H1 (cell line): ENCODE data around the gene NHLRC2. TPM values are rescaled to one million over a fixed set of nuclear protein-coding genes. Genes with fewer than 3 reads are reported as not detected.

Experiments used
- CTCF ChIA-PET: fragments of 300-600 bp; sonication (Branson Sonifier 250); formaldehyde crosslinking; loops from one replicate; lab custom pipeline; 2021; ENCODE audit not compliant: partially characterized antibody; lab: Charles Lee
- POLR2A ChIA-PET: fragments of 300-600 bp; sonication (Branson Sonifier 250); formaldehyde crosslinking; loops from one replicate; lab custom pipeline; 2021; ENCODE audit warnings: inconsistent platforms; ENCODE audit not compliant: partially characterized antibody; lab: Charles Lee
- DNase-seq, 2 experiments: peaks; one replicate each; pipeline versions ENCODE4 v3.0.0 to v3.0.0-alpha.2; 2010 to 2022; ENCODE audit warnings: low spot score in 2 of 2, low read depth in 1 of 2, mixed read lengths in 1 of 2
- FAIRE-seq: peaks from 2 replicates; lab custom pipeline; 2011; peaks lifted over from hg19 to GRCh38; lab: Jason Lieb, UNC
- H2AFZ ChIP-seq: 2 replicates; pipeline ENCODE4 v1.8.1; 2012; ENCODE audit warnings: low read length, inconsistent platforms
- H2AK5ac ChIP-seq: 2 replicates; pipeline ENCODE4 v1.6.1; 2013; ENCODE audit warnings: low read depth, low read length
- H2BK120ac ChIP-seq: replicated peaks from 2 replicates; pipeline ENCODE3; 2013; ENCODE audit warnings: low read depth, low read length, inconsistent platforms
- H2BK12ac ChIP-seq: 2 replicates; pipeline ENCODE4 v1.6.1; 2013; ENCODE audit warnings: low read depth, low read length
- H2BK15ac ChIP-seq: 2 replicates; pipeline ENCODE4 v1.6.1; 2013; ENCODE audit warnings: low read length
- H2BK20ac ChIP-seq: 2 replicates; pipeline ENCODE4 v1.6.1; 2013; ENCODE audit warnings: low read length
- H2BK5ac ChIP-seq: 2 replicates; pipeline ENCODE4 v1.6.1; 2013; ENCODE audit warnings: low read depth, low read length
- H3K14ac ChIP-seq: 2 replicates; pipeline ENCODE4 v1.6.1; 2013; ENCODE audit warnings: inconsistent platforms; ENCODE audit not compliant: insufficient read length
- H3K18ac ChIP-seq: 2 replicates; pipeline ENCODE4 v1.6.1; 2013; ENCODE audit warnings: low read length; ENCODE audit errors: extremely low read depth
- H3K23ac ChIP-seq: 2 replicates; pipeline ENCODE4 v1.6.1; 2013; ENCODE audit warnings: inconsistent platforms; ENCODE audit not compliant: insufficient read length
- H3K23me2 ChIP-seq: 2 replicates; pipeline ENCODE4 v1.6.1; 2013; ENCODE audit warnings: low read depth, low read length
- H3K27ac ChIP-seq: 2 replicates; pipeline ENCODE4 v1.6.1; 2011; ENCODE audit warnings: low read depth, low read length, inconsistent platforms
- H3K27me3 ChIP-seq, 4 experiments: replicated peaks in 1 of 4; 1 replicate in 1 of 4; 2 replicates in 3 of 4; pipeline versions ENCODE4 v1.6.1 to v1.8.1; 2011 to 2013; ENCODE audit warnings: low read length in 3 of 4, mild to moderate bottlenecking in 3 of 4, inconsistent platforms in 2 of 4, mixed read lengths in 2 of 4, moderate library complexity in 1 of 4; ENCODE audit not compliant: control insufficient read depth in 3 of 4, insufficient read depth in 3 of 4; ENCODE audit errors: extremely low read depth in 1 of 4
- H3K36me3 ChIP-seq, 4 experiments: 2 replicates each; pipeline versions ENCODE4 v1.6.1 to v1.8.1; 2011 to 2013; ENCODE audit warnings: mild to moderate bottlenecking in 4 of 4, low read length in 3 of 4, moderate library complexity in 2 of 4, control low read depth in 1 of 4, inconsistent platforms in 1 of 4; ENCODE audit not compliant: insufficient read depth in 4 of 4, control insufficient read depth in 2 of 4
- H3K4ac ChIP-seq: replicated peaks from 2 replicates; pipeline ENCODE3; 2013; ENCODE audit warnings: low read length, low read depth, mixed read lengths, inconsistent platforms; ENCODE audit not compliant: insufficient read length
- H3K4me1 ChIP-seq, 4 experiments: replicated peaks in 1 of 4; 1 replicate in 1 of 4; 2 replicates in 3 of 4; pipeline versions ENCODE4 v1.6.1 to v1.8.1; 2011 to 2013; ENCODE audit warnings: low read length in 3 of 4, inconsistent platforms in 2 of 4, mixed read lengths in 1 of 4; ENCODE audit not compliant: insufficient read depth in 4 of 4, control insufficient read depth in 3 of 4
- H3K4me2 ChIP-seq, 2 experiments: 2 replicates each; pipeline versions ENCODE4 v1.6.1 to v1.8.1; 2011 to 2013; ENCODE audit warnings: low read depth in 2 of 2, low read length in 2 of 2, control low read depth in 1 of 2, inconsistent platforms in 1 of 2, mild to moderate bottlenecking in 1 of 2; ENCODE audit not compliant: insufficient read depth in 1 of 2
- H3K4me3 ChIP-seq, 4 experiments: fragments of 200-600, 300-600 bp in 1 of 4; sonication (generic), shearing (Covaris generic), sonication (Bioruptor Twin) in 1 of 4; 2 replicates each; pipeline versions ENCODE4 v1.5.1 to v1.8.1; 2011 to 2016; ENCODE audit warnings: low read length in 4 of 4, low read depth in 3 of 4, control low read depth in 2 of 4, inconsistent platforms in 2 of 4, mild to moderate bottlenecking in 2 of 4, mixed read lengths in 1 of 4, moderate library complexity in 1 of 4; ENCODE audit not compliant: insufficient read depth in 2 of 4; ENCODE audit errors: extremely low read depth in 1 of 4
- H3K56ac ChIP-seq: replicated peaks from 2 replicates; pipeline ENCODE3; 2013; ENCODE audit warnings: low read depth, mild to moderate bottlenecking, mixed read lengths, low read length, inconsistent platforms; ENCODE audit not compliant: insufficient read length
- H3K79me1 ChIP-seq: 2 replicates; pipeline ENCODE4 v1.6.1; 2013; ENCODE audit warnings: low read depth, low read length, control low read depth
- H3K79me2 ChIP-seq, 2 experiments: 2 replicates each; pipeline versions ENCODE4 v1.6.1 to v1.8.1; 2012 to 2013; ENCODE audit warnings: low read length in 2 of 2, mild to moderate bottlenecking in 2 of 2, inconsistent platforms in 1 of 2; ENCODE audit not compliant: insufficient read depth in 2 of 2, control insufficient read depth in 1 of 2
- H3K9ac ChIP-seq, 4 experiments: replicated peaks in 1 of 4; 1 replicate in 1 of 4; 2 replicates in 3 of 4; pipeline versions ENCODE4 v1.6.1 to v1.8.1; 2011 to 2013; ENCODE audit warnings: low read depth in 3 of 4, low read length in 3 of 4, control low read depth in 2 of 4, mild to moderate bottlenecking in 2 of 4, moderate library complexity in 2 of 4, inconsistent platforms in 1 of 4; ENCODE audit errors: extremely low read depth in 1 of 4
- H3K9me3 ChIP-seq, 2 experiments: 2 replicates each; pipeline versions ENCODE4 v1.6.1 to v1.8.1; 2012 to 2013; ENCODE audit warnings: mild to moderate bottlenecking in 2 of 2, moderate library complexity in 2 of 2, control low read depth in 1 of 2, inconsistent platforms in 1 of 2, low read depth in 1 of 2, low read length in 1 of 2, mixed read lengths in 1 of 2; ENCODE audit not compliant: insufficient read depth in 2 of 2
- H4K20me1 ChIP-seq, 2 experiments: replicated peaks in 1 of 2; 2 replicates each; pipeline versions ENCODE3 to v1.8.1; 2011 to 2013; ENCODE audit warnings: inconsistent platforms in 2 of 2, low read length in 2 of 2, mild to moderate bottlenecking in 1 of 2; ENCODE audit not compliant: insufficient read depth in 2 of 2, control insufficient read depth in 1 of 2
- H4K5ac ChIP-seq: 2 replicates; pipeline ENCODE4 v1.6.1; 2013; ENCODE audit warnings: low read length, low read depth, mixed read lengths, inconsistent platforms; ENCODE audit not compliant: insufficient read length
- H4K8ac ChIP-seq: 2 replicates; pipeline ENCODE4 v1.8.0; 2013; ENCODE audit warnings: mild to moderate bottlenecking, moderate library complexity, low read length, inconsistent platforms; ENCODE audit not compliant: insufficient read depth; ENCODE audit errors: extremely low read depth
- H4K91ac ChIP-seq: replicated peaks from 2 replicates; pipeline ENCODE3; 2013; ENCODE audit warnings: low read length, mixed read lengths, inconsistent platforms; ENCODE audit not compliant: insufficient read length
- ASH2L ChIP-seq: fragments of 200-600, 300-600 bp; sonication (generic); IDR thresholded peaks from one replicate; pipeline ENCODE4 v1.7.1; 2017; ENCODE audit warnings: low read length
- CTCF ChIP-seq, 3 experiments: IDR thresholded peaks; 1 replicate in 2 of 3; 2 replicates in 1 of 3; pipeline versions ENCODE4 v1.5.1 to v1.6.1; 2011; ENCODE audit warnings: low read length in 3 of 3, mild to moderate bottlenecking in 3 of 3, inconsistent platforms in 2 of 3, low read depth in 1 of 3, moderate library complexity in 1 of 3; ENCODE audit not compliant: insufficient read depth in 1 of 3; ENCODE audit errors: control extremely low read depth in 1 of 3
- E2F6 ChIP-seq: IDR thresholded peaks from 2 replicates; pipeline ENCODE4 v1.6.1; 2012; ENCODE audit warnings: inconsistent platforms
- JUND ChIP-seq: IDR thresholded peaks from 2 replicates; pipeline ENCODE4 v1.6.1; 2011; ENCODE audit warnings: mild to moderate bottlenecking, improper control_type of control experiment, low read length
- TEAD4 ChIP-seq: IDR thresholded peaks from 2 replicates; pipeline ENCODE4 v1.6.1; 2012; ENCODE audit warnings: low read depth, low read length, inconsistent platforms, mixed read lengths
- WGBS, 2 experiments: shearing (Covaris generic) in 1 of 2; methylation state at CpG; one replicate each; pipeline versions ENCODE4 v1.1.6 to v1.1.7; 2013 to 2015; ENCODE audit warnings: low lambda C conversion rate in 2 of 2, mixed read lengths in 2 of 2, inconsistent platforms in 1 of 2, low coverage in 1 of 2, missing lambda C conversion rate in 1 of 2; ENCODE audit not compliant: insufficient replicate concordance in 2 of 2, insufficient coverage in 1 of 2, insufficient read length in 1 of 2; ENCODE audit errors: extremely low coverage in 1 of 2, missing lambda C conversion rate in 1 of 2; 5-methylcytosine and 5-hydroxymethylcytosine counted together
- polyA plus RNA-seq, 7 experiments: library from polyadenylated mRNA; depleted of rRNA in 3 of 7; stranded (reverse) in 5 of 7; unstranded in 2 of 7; fragments of >200 nt in 5 of 7; fragments of 200-250 nt in 2 of 7; gene quantifications; 1 replicate in 5 of 7; 2 replicates in 1 of 7; 4 replicates in 1 of 7; pipeline versions ENCODE4 v1.2.1 to v1.2.3, GENCODE V29; 2011 to 2013; ENCODE audit warnings: missing spikeins in 2 of 7, mixed read lengths in 2 of 7
- total RNA-seq: library from RNA; stranded (reverse); fragmentation: NEBNext Ultra II Directional; extraction: Animal tissue kit (Norgen Biotek cat#: 25700); gene quantifications from 2 replicates; pipeline ENCODE4 v1.2.1, GENCODE V29; 2021

Gene NHLRC2
- total and polyA plus RNA-seq, 2 of the 8 experiments (the other 6 are each of a cell fraction or from before 2014, with no cell fraction given) = 4.9 to 25.6 TPM

GRCh38 chr10:113948048-113948447 is 93.6 kb downstream of the NHLRC2 start:
- TF ChIP-seq E2F6 (no peak), JUND (no peak), CTCF (IDR thresholded peaks at IDR 0.05; ENCODE audit: control extremely low read depth in 1 of 3, insufficient read depth in 1 of 3, low read depth in 1 of 3, low read length in 3 of 3) (no peak), TEAD4 (no peak), ASH2L (no peak)
- Histone ChIP-seq H3K9me3 (no peaks in the 10 kb centered on the region), H4K20me1 (no peaks in the 10 kb centered on the region), H2BK15ac (no peak overlapping the region), H3K4me2 (no peak overlapping the region), H3K23me2 (no peaks in the 10 kb centered on the region; the same call in 1 of the 2 replicates), H2BK120ac (no peak overlapping the region), H4K91ac (no peak overlapping the region), H4K5ac (no peak overlapping the region), H2AFZ (no peak overlapping the region), H2BK5ac (no peak overlapping the region), H3K56ac (no peak overlapping the region), H3K27me3 (no peaks in the 10 kb centered on the region), H2AK5ac (no peak overlapping the region), H2BK20ac (no peak overlapping the region), H3K4ac (no peak overlapping the region), H3K79me1 (no peaks in the 10 kb centered on the region), H4K8ac (no peak overlapping the region), H3K4me1 (no peaks in the 10 kb centered on the region), H2BK12ac (no peak overlapping the region), H3K14ac (no peak overlapping the region), H3K36me3 (no peaks in the 10 kb centered on the region), H3K23ac (no peak overlapping the region), H3K9ac (no peak overlapping the region), H3K27ac (no peak overlapping the region), H3K79me2 (no peaks in the 10 kb centered on the region), H3K4me3 (no peak overlapping the region), H3K18ac (no peak overlapping the region)
- FAIRE-seq (no peak), DNase-seq (no peak)
- ChIA-PET CTCF (interaction anchor here (1.0 to 1.1 kb wide), 3 partner anchors 12 to 134 kb away, joined by 3 read pairs; no protein-coding TSS in a partner anchor), POLR2A (interaction anchor here (0.6 kb wide), 1 partner anchor 100 kb away, joined by 3 read pairs; no protein-coding TSS in a partner anchor)
- WGBS, 2 experiments = 92% methylated on average over 4 of the region's 4 CpGs; no CpG with 5 or more reads in 1 of the 2 experiments
